ENCODE results near the gene SLX4IP. TPM values are rescaled to one million over a fixed set of nuclear protein-coding genes. Genes with fewer than 3 reads are reported as not detected.

Gene SLX4IP
- total and polyA plus RNA-seq, 2 donors (not counting 1 experiment from before 2014, with no cell fraction given) = 2.0 to 8.1 TPM

GRCh38 chr20:10468340-10468845, 33.3 kb downstream of the SLX4IP start:
- Histone ChIP-seq H3K4me3 (ENCODE audit: control extremely low read depth in 1 of 5, extremely low read depth in 1 of 5, insufficient read depth in 1 of 5, low read depth in 2 of 5, low read length in 4 of 5) (no peak overlapping the region), H4K20me1 (ENCODE audit: control insufficient read depth, insufficient read depth, low read length, poor library complexity, severe bottlenecking) (no peaks in the 10 kb centered on the region), H3K36me3 (replicated peaks in 1 of 2; ENCODE audit: control extremely low read depth in 1 of 2, control insufficient read depth in 1 of 2, extremely low read depth in 1 of 2, insufficient read depth in 2 of 2, low read length in 1 of 2) (peaks cover 0 to 3% of the 10 kb centered on the region in 2 experiments), H3K4me2 (replicated peaks; ENCODE audit: low read depth, low read length, poor library complexity, severe bottlenecking) (no peak overlapping the region), H3K27ac (ENCODE audit: low read length in 2 of 2) (no peak overlapping the region), H3K9ac (ENCODE audit: low read length) (no peak overlapping the region), H3K4me1 (ENCODE audit: control insufficient read depth in 2 of 2, insufficient read depth in 2 of 2, low read length in 2 of 2) (no peaks in the 10 kb centered on the region), H2AFZ (ENCODE audit: insufficient read depth, low read depth, low read length, poor library complexity, severe bottlenecking) (no peak overlapping the region), H3K79me2 (ENCODE audit: control insufficient read depth, insufficient read depth, low read length) (no peaks in the 10 kb centered on the region), H3K27me3 (replicated peaks in 1 of 4; ENCODE audit: control extremely low read depth in 1 of 4, control insufficient read depth in 3 of 4, insufficient read depth in 4 of 4, low read length in 3 of 4) (no peaks in the 10 kb centered on the region), H3K9me3 (ENCODE audit: control extremely low read depth in 1 of 3, control insufficient read depth in 2 of 3, insufficient read depth in 1 of 3, low read length in 2 of 3) (peaks cover 0 to 3% (median 1%) of the 10 kb centered on the region in 3 donors)
- no peak overlapping the region for H3K4me3 Mint-ChIP-seq
- ATAC-seq (ENCODE audit: low read depth) = no peak
- intact Hi-C loops (cut with micrococcal nuclease) = no loop called here
- no peak overlapping the region for H3K27ac Mint-ChIP-seq
- CTCF ChIA-PET = no interaction called here
- H3K9me3 Mint-ChIP-seq (ENCODE audit: insufficient read depth) = no peaks in the 10 kb centered on the region
- no peaks in the 10 kb centered on the region for H3K27me3 Mint-ChIP-seq
- no peak for DNase-seq
- TF ChIP-seq, protein P1, sequence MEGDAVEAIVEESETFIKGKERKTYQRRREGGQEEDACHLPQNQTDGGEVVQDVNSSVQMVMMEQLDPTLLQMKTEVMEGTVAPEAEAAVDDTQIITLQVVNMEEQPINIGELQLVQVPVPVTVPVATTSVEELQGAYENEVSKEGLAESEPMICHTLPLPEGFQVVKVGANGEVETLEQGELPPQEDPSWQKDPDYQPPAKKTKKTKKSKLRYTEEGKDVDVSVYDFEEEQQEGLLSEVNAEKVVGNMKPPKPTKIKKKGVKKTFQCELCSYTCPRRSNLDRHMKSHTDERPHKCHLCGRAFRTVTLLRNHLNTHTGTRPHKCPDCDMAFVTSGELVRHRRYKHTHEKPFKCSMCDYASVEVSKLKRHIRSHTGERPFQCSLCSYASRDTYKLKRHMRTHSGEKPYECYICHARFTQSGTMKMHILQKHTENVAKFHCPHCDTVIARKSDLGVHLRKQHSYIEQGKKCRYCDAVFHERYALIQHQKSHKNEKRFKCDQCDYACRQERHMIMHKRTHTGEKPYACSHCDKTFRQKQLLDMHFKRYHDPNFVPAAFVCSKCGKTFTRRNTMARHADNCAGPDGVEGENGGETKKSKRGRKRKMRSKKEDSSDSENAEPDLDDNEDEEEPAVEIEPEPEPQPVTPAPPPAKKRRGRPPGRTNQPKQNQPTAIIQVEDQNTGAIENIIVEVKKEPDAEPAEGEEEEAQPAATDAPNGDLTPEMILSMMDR (IDR thresholded peaks at IDR 0.05) = no peak
- TF ChIP-seq EZH2 (IDR thresholded peaks at IDR 0.05; ENCODE audit: borderline replicate concordance, insufficient read depth, low read depth, low read length, poor library complexity, severe bottlenecking) = no peak
- POLR2A ChIA-PET = no interaction called here
- WGBS (ENCODE audit: insufficient coverage) = 75% methylated on average over 2 of the region's 2 CpGs
- H3K4me1 Mint-ChIP-seq = peaks cover 4% of the 10 kb centered on the region

DNA sequence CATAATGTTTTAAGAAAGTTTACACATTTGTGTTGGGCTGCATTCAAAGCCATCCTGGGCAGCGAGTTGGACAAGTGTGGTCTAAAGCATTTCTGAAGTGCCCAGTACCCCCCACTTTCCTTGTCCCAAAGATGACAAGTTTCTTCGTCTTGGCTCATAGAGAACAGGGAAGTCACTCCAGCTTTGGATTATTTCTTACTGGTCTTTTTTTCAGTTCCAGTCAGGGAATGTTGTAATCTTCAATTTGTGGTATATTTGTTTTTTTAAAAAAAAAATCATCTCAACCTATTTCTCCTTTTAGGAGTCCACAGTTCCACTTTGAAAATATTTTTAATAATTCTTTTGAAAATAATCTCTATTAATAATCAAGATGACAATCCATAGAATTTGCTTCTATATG, 34.0 kb downstream of the SLX4IP start:
- TF ChIP-seq EZH2 (IDR thresholded peaks at IDR 0.05; ENCODE audit: borderline replicate concordance, insufficient read depth, low read depth, low read length, poor library complexity, severe bottlenecking) = no peak
- TF ChIP-seq, protein P1 (IDR thresholded peaks at IDR 0.05) = no peak
- H3K4me2 ChIP-seq (replicated peaks; ENCODE audit: low read depth, low read length, poor library complexity, severe bottlenecking) = no peak overlapping the region
- no peaks in the 10 kb centered on the region for H3K4me1 ChIP-seq (ENCODE audit: control insufficient read depth in 2 of 2, insufficient read depth in 2 of 2, low read length in 2 of 2)
- H3K9me3 Mint-ChIP-seq (ENCODE audit: insufficient read depth) = no peaks in the 10 kb centered on the region
- no peaks in the 10 kb centered on the region for H3K27me3 Mint-ChIP-seq
- DNase-seq (no peak), ATAC-seq (ENCODE audit: low read depth) (no peak)
- no peak overlapping the region for H3K4me3 ChIP-seq (ENCODE audit: control extremely low read depth in 1 of 5, extremely low read depth in 1 of 5, insufficient read depth in 1 of 5, low read depth in 2 of 5, low read length in 4 of 5)
- H3K4me1 Mint-ChIP-seq = peaks cover 5% of the 10 kb centered on the region
- no peaks in the 10 kb centered on the region for H4K20me1 ChIP-seq (ENCODE audit: control insufficient read depth, insufficient read depth, low read length, poor library complexity, severe bottlenecking)
- H3K9me3 ChIP-seq (ENCODE audit: control extremely low read depth in 1 of 3, control insufficient read depth in 2 of 3, insufficient read depth in 1 of 3, low read length in 2 of 3) = peaks cover 0 to 3% (median 1%) of the 10 kb centered on the region in 3 donors
- 100% methylated on average over 1 of the region's 2 CpGs for WGBS (ENCODE audit: insufficient coverage)
- H3K36me3 ChIP-seq (replicated peaks in 1 of 2; ENCODE audit: control extremely low read depth in 1 of 2, control insufficient read depth in 1 of 2, extremely low read depth in 1 of 2, insufficient read depth in 2 of 2, low read length in 1 of 2) = peaks cover 0 to 3% of the 10 kb centered on the region in 2 experiments
- POLR2A ChIA-PET = no interaction called here
- intact Hi-C loops (cut with micrococcal nuclease) = no loop called here
- no peak overlapping the region for H3K9ac ChIP-seq (ENCODE audit: low read length)
- CTCF ChIA-PET = no interaction called here
- H2AFZ ChIP-seq (ENCODE audit: insufficient read depth, low read depth, low read length, poor library complexity, severe bottlenecking) = no peak overlapping the region
- no peak overlapping the region for H3K4me3 Mint-ChIP-seq
- no peaks in the 10 kb centered on the region for H3K27me3 ChIP-seq (replicated peaks in 1 of 4; ENCODE audit: control extremely low read depth in 1 of 4, control insufficient read depth in 3 of 4, insufficient read depth in 4 of 4, low read length in 3 of 4)
- H3K79me2 ChIP-seq (ENCODE audit: control insufficient read depth, insufficient read depth, low read length) = no peaks in the 10 kb centered on the region
- no peak overlapping the region for H3K27ac Mint-ChIP-seq
- no peak overlapping the region for H3K27ac ChIP-seq (ENCODE audit: low read length in 2 of 2)

Data from B cell (primary cell).